Naive thymus-derived CD8-positive, alpha-beta T cell (primary cell): ENCODE results near the gene SLAMF8. TPM values are rescaled to one million over a fixed set of nuclear protein-coding genes. Genes with fewer than 3 reads are reported as not detected.

ENCODE experiments used
- ATAC-seq, 2 donors: fragments of 150-1000 bp; cut with Tn5 transposase in 1 of 2; sonication (Bioruptor Pico), chemical (Tn5 transposase) in 1 of 2; 1 replicate in 1 of 2; 2 replicates in 1 of 2; pipeline ENCODE4 v1.10.0; 2021; ENCODE audit warnings: mild to moderate bottlenecking in 2 of 2, moderate library complexity in 2 of 2
- POLR2A ChIA-PET: fragments of 350-600 bp; sonication (Branson Sonifier 250); formaldehyde crosslinking; loops from one replicate; lab custom pipeline; 2021; ENCODE audit warnings: antibody characterized with exemption; lab: Charles Lee
- DNase-seq, 10 donors: peaks; one replicate each; pipeline versions ENCODE4 v3.0.0 to v3.0.0-alpha.2; 2020 to 2022
- H3K27ac Mint-ChIP-seq, 10 donors: one replicate each; pipeline ENCODE4 v1.8.0; 2020 to 2022; ENCODE audit warnings: mild to moderate bottlenecking in 10 of 10, mixed read lengths in 10 of 10, moderate library complexity in 4 of 10, inconsistent platforms in 1 of 10
- H3K27me3 Mint-ChIP-seq, 5 donors: one replicate each; pipeline ENCODE4 v1.8.0; 2021 to 2022; ENCODE audit warnings: mixed read lengths in 5 of 5
- H3K36me3 Mint-ChIP-seq, 3 donors: one replicate each; pipeline ENCODE4 v1.8.0; 2020 to 2022; ENCODE audit warnings: mixed read lengths in 3 of 3, mild to moderate bottlenecking in 2 of 3, inconsistent platforms in 1 of 3
- H3K4me1 Mint-ChIP-seq, 4 donors: one replicate each; pipeline ENCODE4 v1.8.0; 2021 to 2022; ENCODE audit warnings: mixed read lengths in 4 of 4
- H3K4me3 Mint-ChIP-seq, 10 donors: one replicate each; pipeline ENCODE4 v1.8.0; 2020 to 2022; ENCODE audit warnings: mild to moderate bottlenecking in 10 of 10, mixed read lengths in 10 of 10, moderate library complexity in 6 of 10, inconsistent platforms in 1 of 10
- H3K9me3 Mint-ChIP-seq, 9 donors: one replicate each; pipeline ENCODE4 v1.8.0; 2020 to 2022; ENCODE audit warnings: mixed read lengths in 9 of 9, mild to moderate bottlenecking in 3 of 9, inconsistent platforms in 1 of 9, moderate library complexity in 1 of 9
- polyA plus RNA-seq, 3 donors: library from polyadenylated mRNA; unstranded; fragments of 300-500 nt; fragmentation: Illumina TruSeq; gene quantifications; one replicate each; pipeline ENCODE4 v1.2.3, GENCODE V29; 2021
- total RNA-seq, 8 experiments: library from RNA in 2 of 8; stranded (reverse) in 2 of 8; gene quantifications; one replicate each; pipeline ENCODE4 v1.2.3 and lab custom pipeline; 2021 to 2026

Gene SLAMF8
- total and polyA plus RNA-seq, 5 experiments from 2014 or later = 0.10 to 3.0 (median 0.47) TPM

- Mint-ChIP-seq H3K4me3 (no peak overlapping the region), H3K9me3 (no peaks in the 10 kb centered on the region), H3K27me3 (no peaks in the 10 kb centered on the region), H3K4me1 (peaks cover 0 to 5% (median under 1%) of the 10 kb centered on the region in 4 donors), H3K36me3 (peaks cover 4 to 32% (median 20%) of the 10 kb centered on the region in 3 donors), H3K27ac (no peak overlapping the region)
- ATAC-seq (no peak), DNase-seq (no peak)
- POLR2A ChIA-PET = no interaction called here
Observed at GRCh38 chr1:159835862-159836525, 9.3 kb downstream of the SLAMF8 start.

- no peak overlapping the region for H3K4me3 Mint-ChIP-seq
- POLR2A ChIA-PET = interaction anchor here (0.9 kb wide), 1 partner anchor 11 kb away, joined by 3 read pairs; no protein-coding TSS in a partner anchor
Observed at GRCh38 chr1:159838715-159839114, 12.0 kb downstream of the SLAMF8 start.

DNA sequence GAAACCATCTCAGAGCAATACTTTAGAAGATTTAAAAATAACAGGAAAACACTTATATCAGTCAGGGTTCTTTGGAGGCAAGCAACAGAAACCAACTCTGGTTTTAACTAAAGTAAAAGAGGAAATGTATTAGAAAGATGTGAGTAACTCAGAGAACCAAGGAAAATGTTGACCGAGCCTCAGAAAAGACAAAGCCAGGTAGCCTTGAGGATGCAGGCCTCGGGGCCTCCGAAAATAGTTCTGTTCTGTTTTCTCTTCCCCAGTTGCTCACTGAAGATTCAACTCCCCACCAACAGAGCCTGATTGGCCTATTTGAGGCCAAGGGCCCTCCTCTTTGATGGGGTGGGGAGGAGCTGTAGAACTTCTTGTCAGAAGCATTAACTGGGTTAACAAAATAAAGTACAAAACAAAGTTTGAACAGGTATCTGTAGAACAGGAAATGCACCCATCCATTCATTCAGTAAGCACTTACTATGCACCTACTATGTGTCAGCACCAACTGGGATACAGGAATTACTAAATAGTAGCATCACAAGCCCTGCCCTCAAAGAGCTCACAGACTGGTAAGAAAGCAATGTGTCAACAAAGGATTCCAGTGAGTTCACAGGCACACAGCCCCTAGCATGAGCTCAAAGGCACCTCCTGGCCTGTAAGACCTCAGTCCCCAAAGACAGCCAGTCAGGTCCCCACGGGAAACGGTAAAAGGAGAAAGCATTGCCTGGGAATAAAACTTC lies 12.6 kb downstream of the SLAMF8 start:
- peaks cover 0 to 5% (median 0%) of the 10 kb centered on the region in 5 donors for H3K27me3 Mint-ChIP-seq
- POLR2A ChIA-PET = interaction anchor here (0.9 kb wide), 1 partner anchor 12 kb away, joined by 3 read pairs; no protein-coding TSS in a partner anchor
- peak overlapping the region in 3 of 10 donors; percentile 7 to 57 (median 42) for H3K27ac Mint-ChIP-seq
- no peaks in the 10 kb centered on the region for H3K9me3 Mint-ChIP-seq
- H3K36me3 Mint-ChIP-seq = peaks cover 0 to 28% (median 23%) of the 10 kb centered on the region in 3 donors
- no peak overlapping the region for H3K4me3 Mint-ChIP-seq
- peaks cover 0 to 7% (median 2%) of the 10 kb centered on the region in 4 donors for H3K4me1 Mint-ChIP-seq
- DNase-seq (no peak), ATAC-seq (no peak)

More at GRCh38 chr1:159838715-159839114, 12.0 kb downstream of the SLAMF8 start:
- Mint-ChIP-seq H3K27ac (peak overlapping the region in 2 of 10 donors; percentile 42 to 57), H3K27me3 (peaks cover 0 to 3% (median 0%) of the 10 kb centered on the region in 5 donors), H3K9me3 (no peaks in the 10 kb centered on the region), H3K36me3 (peaks cover 2 to 30% (median 23%) of the 10 kb centered on the region in 3 donors), H3K4me1 (peaks cover 0 to 7% (median 2%) of the 10 kb centered on the region in 4 donors)
- no peak for DNase-seq
- no peak for ATAC-seq

DNA sequence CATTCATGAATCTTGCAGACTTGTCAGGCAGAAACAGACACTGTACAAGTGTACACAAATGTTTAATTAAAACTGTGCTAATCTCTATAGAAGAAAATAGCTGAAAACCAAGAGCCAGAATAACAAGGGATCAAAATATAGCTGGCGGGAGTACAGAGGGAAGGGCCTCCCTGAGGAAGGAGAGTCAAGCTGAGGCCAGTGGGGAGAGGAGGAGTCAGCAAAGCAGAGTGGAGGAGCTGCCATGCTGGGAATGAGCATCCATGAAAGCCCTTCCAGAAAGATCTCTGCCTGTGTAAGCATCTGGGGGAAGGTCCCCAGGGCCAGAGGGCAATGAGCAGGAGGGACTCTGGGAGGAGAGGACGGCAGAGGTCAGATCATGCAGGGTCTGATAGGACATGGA lies 15.1 kb downstream of the SLAMF8 start:
- POLR2A ChIA-PET = no interaction called here

DNA sequence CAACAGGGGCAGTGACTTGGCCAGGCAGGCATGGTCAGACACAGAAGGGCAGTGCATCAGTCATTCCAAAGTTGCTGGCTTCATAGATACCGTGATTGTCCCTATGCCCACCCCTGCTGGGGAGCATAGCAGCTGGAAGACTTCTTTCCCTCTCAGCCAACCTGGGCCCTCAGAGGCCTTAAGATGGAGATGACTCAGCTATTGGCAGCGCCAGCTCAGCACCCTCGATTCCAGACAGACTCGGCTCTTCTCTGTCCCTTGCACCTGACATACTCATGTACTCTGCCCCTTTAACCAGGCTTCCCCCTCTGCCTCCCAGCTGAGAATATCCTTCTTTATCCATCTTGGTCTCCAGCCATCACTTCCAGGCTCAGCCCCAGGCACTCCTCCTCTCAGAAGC lies 16.8 kb downstream of the SLAMF8 start:
- Mint-ChIP-seq H3K4me1 (peaks cover 0 to 13% (median 8%) of the 10 kb centered on the region in 4 donors), H3K27me3 (peaks cover 0 to 6% (median 0%) of the 10 kb centered on the region in 5 donors), H3K4me3 (no peak overlapping the region), H3K27ac (no peak overlapping the region), H3K36me3 (peaks cover 0 to 6% (median 3%) of the 10 kb centered on the region in 3 donors), H3K9me3 (no peaks in the 10 kb centered on the region)
- no peak for DNase-seq
- POLR2A ChIA-PET = no interaction called here
- ATAC-seq = no peak

More for the DNA sequence above, 15.1 kb downstream of the SLAMF8 start:
- ATAC-seq (no peak), DNase-seq (no peak)
- peaks cover 0 to 17% (median 13%) of the 10 kb centered on the region in 3 donors for H3K36me3 Mint-ChIP-seq
- H3K9me3 Mint-ChIP-seq = no peaks in the 10 kb centered on the region
- peaks cover 0 to 10% (median 4%) of the 10 kb centered on the region in 4 donors for H3K4me1 Mint-ChIP-seq
- no peak overlapping the region for H3K4me3 Mint-ChIP-seq
- peaks cover 0 to 6% (median 0%) of the 10 kb centered on the region in 5 donors for H3K27me3 Mint-ChIP-seq
- H3K27ac Mint-ChIP-seq = peak overlapping the region in 2 of 10 donors; percentile 20 to 51

DNA sequence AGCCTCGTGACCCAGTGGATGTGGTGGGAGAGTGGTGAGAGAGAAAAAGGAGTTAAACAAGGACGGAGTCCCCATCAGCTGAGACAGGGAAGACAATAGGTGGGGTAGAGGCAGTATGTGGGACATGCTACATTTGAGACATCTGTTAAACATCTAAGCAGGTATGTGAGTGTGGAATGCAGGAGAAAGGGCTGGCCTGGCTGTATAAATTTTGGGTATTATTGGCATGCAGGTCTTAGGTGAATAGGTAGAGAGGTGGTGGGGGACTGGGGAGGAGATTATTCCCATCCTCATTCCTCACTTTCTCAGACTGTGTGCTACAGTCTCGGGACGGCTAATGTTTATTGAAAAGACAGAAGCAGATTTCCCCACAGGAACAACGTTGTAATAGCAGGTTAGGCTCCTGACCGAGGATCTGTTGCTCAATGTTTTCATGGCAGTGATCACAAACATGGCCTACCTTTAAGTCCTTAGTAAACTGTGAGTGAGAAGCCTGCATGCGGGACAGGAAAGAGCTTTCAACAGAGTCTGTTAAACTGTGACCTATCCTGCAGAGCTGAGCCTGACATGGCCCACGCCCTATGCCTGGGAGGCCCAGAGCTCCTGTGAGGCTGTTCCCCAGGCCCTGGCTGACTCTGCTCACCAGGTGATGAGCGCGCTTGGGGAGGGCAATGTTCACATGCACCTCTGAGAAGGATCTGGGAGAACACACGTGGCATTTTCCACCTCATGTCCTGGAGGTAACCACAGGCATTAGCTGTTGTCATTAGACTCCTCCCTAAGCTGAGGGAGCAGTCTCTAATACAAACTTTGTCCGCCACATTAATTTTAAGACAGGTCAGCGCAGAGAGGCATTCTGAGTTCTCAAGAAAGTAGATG lies 19.3 kb downstream of the SLAMF8 start:
- H3K4me1 Mint-ChIP-seq = peaks cover 4 to 22% (median 16%) of the 10 kb centered on the region in 4 donors
- peak overlapping the region in 2 of 10 donors; percentile 3 to 15 for H3K27ac Mint-ChIP-seq
- DNase-seq = no peak
- H3K36me3 Mint-ChIP-seq = peaks cover 0 to 3% (median 3%) of the 10 kb centered on the region in 3 donors
- POLR2A ChIA-PET = no interaction called here
- no peak for ATAC-seq
- H3K4me3 Mint-ChIP-seq = no peak overlapping the region
- peaks cover 0 to 8% (median 0%) of the 10 kb centered on the region in 5 donors for H3K27me3 Mint-ChIP-seq
- no peaks in the 10 kb centered on the region for H3K9me3 Mint-ChIP-seq

DNA sequence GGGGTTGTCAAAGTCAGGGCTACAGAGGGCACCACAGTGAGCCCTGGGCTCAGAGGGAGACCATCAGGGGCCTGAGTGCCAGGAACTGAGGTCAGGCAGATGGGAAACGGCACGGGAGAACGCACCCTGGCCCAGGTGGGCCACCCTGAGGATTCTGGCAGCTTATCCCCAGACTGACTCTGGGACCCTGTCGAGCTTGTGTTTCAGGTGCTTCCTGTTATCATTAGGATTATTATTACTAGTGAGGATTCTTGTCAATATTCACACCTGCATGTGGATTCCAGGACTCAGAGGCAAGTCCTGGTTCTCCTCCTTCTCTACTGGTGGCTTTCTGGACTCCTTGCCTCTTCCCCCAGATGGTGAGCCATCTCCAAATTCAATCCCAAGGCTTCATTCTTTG lies 20.6 kb downstream of the SLAMF8 start:
- POLR2A ChIA-PET = no interaction called here
- Mint-ChIP-seq H3K9me3 (no peaks in the 10 kb centered on the region), H3K27me3 (peaks cover 0 to 6% (median 0%) of the 10 kb centered on the region in 5 donors), H3K36me3 (peaks cover 0 to 7% (median 0%) of the 10 kb centered on the region in 3 donors), H3K27ac (no peak overlapping the region), H3K4me3 (no peak overlapping the region), H3K4me1 (peaks cover 4 to 28% (median 21%) of the 10 kb centered on the region in 4 donors)
- ATAC-seq (no peak), DNase-seq (no peak)

- ATAC-seq = no peak
- Mint-ChIP-seq H3K27me3 (peaks cover 0 to 6% (median 0%) of the 10 kb centered on the region in 5 donors), H3K36me3 (peaks cover 0 to 7% (median 0%) of the 10 kb centered on the region in 3 donors), H3K27ac (peak overlapping the region in 3 of 10 donors; percentile 34 to 56 (median 37)), H3K9me3 (no peaks in the 10 kb centered on the region), H3K4me1 (peaks cover 6 to 32% (median 23%) of the 10 kb centered on the region in 4 donors), H3K4me3 (no peak overlapping the region)
- POLR2A ChIA-PET = no interaction called here
- no peak for DNase-seq
Observed at GRCh38 chr1:159848326-159848725, 21.7 kb downstream of the SLAMF8 start.

GRCh38 chr1:159849626-159850366 lies 23.1 kb downstream of the SLAMF8 start:
- Mint-ChIP-seq H3K9me3 (no peaks in the 10 kb centered on the region), H3K27ac (peak overlapping the region in 4 of 10 donors; percentile 0 to 54 (median 24)), H3K36me3 (peaks cover 0 to 7% (median 0%) of the 10 kb centered on the region in 3 donors), H3K4me3 (no peak overlapping the region), H3K27me3 (peaks cover 0 to 1% (median 0%) of the 10 kb centered on the region in 5 donors), H3K4me1 (peaks cover 15 to 41% (median 28%) of the 10 kb centered on the region in 4 donors)
- POLR2A ChIA-PET = no interaction called here
- ATAC-seq (no peak), DNase-seq (no peak)

DNA sequence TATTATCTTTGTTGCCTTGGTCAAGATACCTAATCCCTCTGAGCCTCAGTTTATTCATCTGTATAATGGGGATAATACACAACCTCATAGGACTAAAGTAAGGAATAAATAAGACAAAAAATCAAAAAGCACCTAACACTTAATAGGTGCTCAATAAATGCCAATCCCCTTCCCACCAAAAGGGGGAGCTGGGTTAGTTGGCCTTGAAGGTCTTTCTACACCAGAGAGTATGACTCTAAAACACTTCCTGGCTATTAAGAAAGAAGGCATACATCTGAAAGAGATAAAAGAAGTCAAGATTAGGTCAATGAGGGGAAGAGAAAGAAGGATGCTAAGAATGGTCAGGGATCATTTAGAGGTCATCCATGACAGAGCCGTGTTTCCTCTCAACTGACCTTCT lies 24.7 kb downstream of the SLAMF8 start:
- POLR2A ChIA-PET = no interaction called here
- no peak for ATAC-seq
- Mint-ChIP-seq H3K4me3 (no peak overlapping the region), H3K27ac (peak overlapping the region in 5 of 10 donors; percentile 3 to 57 (median 31)), H3K27me3 (peaks cover 0 to 1% (median 0%) of the 10 kb centered on the region in 5 donors), H3K9me3 (no peaks in the 10 kb centered on the region), H3K36me3 (peaks cover 0 to 7% (median 0%) of the 10 kb centered on the region in 3 donors), H3K4me1 (peaks cover 20 to 48% (median 34%) of the 10 kb centered on the region in 4 donors)
- DNase-seq = no peak

DNA sequence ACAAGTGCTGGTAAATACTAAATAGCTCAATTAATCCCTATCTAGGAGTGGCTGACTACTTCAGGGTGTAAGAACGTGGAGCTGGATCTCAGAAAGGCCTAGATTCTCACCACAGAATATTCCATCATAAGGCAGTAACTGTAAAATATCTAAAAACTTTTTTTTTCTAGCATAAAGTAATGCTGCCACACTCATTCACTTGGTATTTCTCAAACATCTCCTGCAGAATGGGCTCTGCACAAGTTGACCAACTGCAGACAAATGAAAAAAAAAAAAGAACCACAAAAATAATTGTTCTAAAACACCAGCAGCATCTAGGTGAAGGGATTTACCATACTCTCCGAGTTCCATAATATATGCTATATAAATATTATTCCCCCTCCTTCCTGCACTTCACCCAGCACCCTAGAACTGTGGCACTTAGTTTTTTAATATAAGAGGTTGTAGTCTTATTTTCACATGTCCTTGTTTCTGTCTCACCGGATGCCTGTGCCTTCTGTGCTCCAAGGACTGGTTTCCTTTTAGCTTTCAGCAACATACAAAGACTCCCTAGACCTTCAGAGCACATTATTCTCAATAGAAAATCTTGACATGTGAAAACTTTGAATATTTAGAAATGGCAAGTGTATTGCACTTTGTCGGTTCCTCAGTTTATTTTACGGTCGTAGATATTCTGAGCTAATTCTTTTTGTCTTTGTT lies 26.9 kb downstream of the SLAMF8 start:
- Mint-ChIP-seq H3K36me3 (peaks cover 0 to 7% (median 0%) of the 10 kb centered on the region in 3 donors), H3K4me1 (peaks cover 19 to 42% (median 31%) of the 10 kb centered on the region in 4 donors), H3K9me3 (no peaks in the 10 kb centered on the region), H3K27ac (peak overlapping the region; percentile 85 to 96 (median 92)), H3K4me3 (peak overlapping the region; percentile 79 to 98 (median 90)), H3K27me3 (peaks cover 0 to 1% (median 0%) of the 10 kb centered on the region in 5 donors)
- DNase-seq = peak in 3 of 10 donors; percentile 21 to 24 (median 24)
- POLR2A ChIA-PET = interaction anchor here (0.7 to 1.3 kb wide), 8 partner anchors 9 to 71 kb away, joined by 3 to 6 read pairs (median 4); partner anchors contain the start of gene SLAMF8
- ATAC-seq = peak in 1 of 2 donors; percentile 13
